ENCODE data around the gene DUS3L. TPM values are rescaled to one million over a fixed set of nuclear protein-coding genes. Genes with fewer than 3 reads are reported as not detected.

Gene DUS3L
- total and polyA plus RNA-seq, 2 donors (not counting 1 experiment from before 2014, with no cell fraction given): 84.6 to 118 TPM

GRCh38 chr19:5784581-5785147, 6.3 kb downstream of the DUS3L start, which contains the start of gene PRR22:
Gene PRR22, minus strand, starts transcription at chr19:5784746. Its CDS starts 86 bp downstream, at chr19:5784660.
- ATAC-seq (ENCODE audit: low read depth) (no peak), DNase-seq (peak; percentile 32)
- TF ChIP-seq CTCF (IDR thresholded peaks at IDR 0.05) (no peak), EZH2 (IDR thresholded peaks at IDR 0.05; ENCODE audit: borderline replicate concordance, insufficient read depth, low read depth, low read length, poor library complexity, severe bottlenecking) (no peak)
- H2AFZ ChIP-seq (ENCODE audit: insufficient read depth, low read depth, low read length, poor library complexity, severe bottlenecking): no peak within 1 kb of the TSS
- H3K9ac ChIP-seq (ENCODE audit: low read length): no peak within 1 kb of the TSS
- CTCF ChIA-PET: no interaction called here
- H3K79me2 ChIP-seq (ENCODE audit: control insufficient read depth, insufficient read depth, low read length): peaks cover 7% of the 10 kb centered on the region
- H3K4me3 Mint-ChIP-seq: no peak within 1 kb of the TSS
- no peaks in the 10 kb centered on the region for H3K27me3 Mint-ChIP-seq
- no peak within 1 kb of the TSS for H3K27ac ChIP-seq (ENCODE audit: low read length in 2 of 2)
- H3K9me3 ChIP-seq (ENCODE audit: control extremely low read depth in 1 of 3, control insufficient read depth in 2 of 3, insufficient read depth in 1 of 3, low read length in 2 of 3): peaks cover 0 to under 1% (median 0%) of the 10 kb centered on the region in 3 donors
- POLR2A ChIA-PET: no interaction called here
- peaks cover 0 to 47% of the 10 kb centered on the region in 2 experiments for H3K36me3 ChIP-seq (replicated peaks in 1 of 2; ENCODE audit: control extremely low read depth in 1 of 2, control insufficient read depth in 1 of 2, extremely low read depth in 1 of 2, insufficient read depth in 2 of 2, low read length in 1 of 2)
- WGBS (ENCODE audit: insufficient coverage): 95% methylated on average over 12 of the region's 15 CpGs
- H4K20me1 ChIP-seq (ENCODE audit: control insufficient read depth, insufficient read depth, low read length, poor library complexity, severe bottlenecking): peaks cover 20% of the 10 kb centered on the region
- H3K4me2 ChIP-seq (replicated peaks; ENCODE audit: low read depth, low read length, poor library complexity, severe bottlenecking): no peak within 1 kb of the TSS
- no peaks in the 10 kb centered on the region for H3K27me3 ChIP-seq (replicated peaks in 1 of 4; ENCODE audit: control extremely low read depth in 1 of 4, control insufficient read depth in 3 of 4, insufficient read depth in 4 of 4, low read length in 3 of 4)
- no peaks in the 10 kb centered on the region for H3K4me1 ChIP-seq (ENCODE audit: control insufficient read depth in 2 of 2, insufficient read depth in 2 of 2, low read length in 2 of 2)
- H3K4me1 Mint-ChIP-seq: no peaks in the 10 kb centered on the region
- intact Hi-C loops (cut with micrococcal nuclease): no loop called here
- H3K4me3 ChIP-seq (ENCODE audit: control extremely low read depth in 1 of 5, extremely low read depth in 1 of 5, insufficient read depth in 1 of 5, low read depth in 2 of 5, low read length in 4 of 5): no peak within 1 kb of the TSS
- H3K27ac Mint-ChIP-seq: no peak within 1 kb of the TSS
- no peaks in the 10 kb centered on the region for H3K9me3 Mint-ChIP-seq (ENCODE audit: insufficient read depth)

GRCh38 chr19:5782945-5783919, 7.7 kb downstream of the DUS3L start:
- POLR2A ChIA-PET: no interaction called here

More at GRCh38 chr19:5782945-5783919, 7.7 kb downstream of the DUS3L start:
- Mint-ChIP-seq H3K4me1 (no peaks in the 10 kb centered on the region), H3K9me3 (ENCODE audit: insufficient read depth) (no peaks in the 10 kb centered on the region), H3K27ac (no peak overlapping the region), H3K4me3 (no peak overlapping the region), H3K27me3 (no peaks in the 10 kb centered on the region)
- H3K79me2 ChIP-seq (ENCODE audit: control insufficient read depth, insufficient read depth, low read length): peaks cover 7% of the 10 kb centered on the region
- peaks cover 8% of the 10 kb centered on the region for H4K20me1 ChIP-seq (ENCODE audit: control insufficient read depth, insufficient read depth, low read length, poor library complexity, severe bottlenecking)
- H3K27ac ChIP-seq (ENCODE audit: low read length in 2 of 2): no peak overlapping the region
- DNase-seq (no peak), ATAC-seq (ENCODE audit: low read depth) (no peak)
- H2AFZ ChIP-seq (ENCODE audit: insufficient read depth, low read depth, low read length, poor library complexity, severe bottlenecking): no peak overlapping the region
- no peaks in the 10 kb centered on the region for H3K27me3 ChIP-seq (replicated peaks in 1 of 4; ENCODE audit: control extremely low read depth in 1 of 4, control insufficient read depth in 3 of 4, insufficient read depth in 4 of 4, low read length in 3 of 4)
- H3K4me1 ChIP-seq (ENCODE audit: control insufficient read depth in 2 of 2, insufficient read depth in 2 of 2, low read length in 2 of 2): no peaks in the 10 kb centered on the region
- no peak overlapping the region for H3K4me3 ChIP-seq (ENCODE audit: control extremely low read depth in 1 of 5, extremely low read depth in 1 of 5, insufficient read depth in 1 of 5, low read depth in 2 of 5, low read length in 4 of 5)
- no peak overlapping the region for H3K9ac ChIP-seq (ENCODE audit: low read length)
- H3K36me3 ChIP-seq (replicated peaks in 1 of 2; ENCODE audit: control extremely low read depth in 1 of 2, control insufficient read depth in 1 of 2, extremely low read depth in 1 of 2, insufficient read depth in 2 of 2, low read length in 1 of 2): peaks cover 0 to 36% of the 10 kb centered on the region in 2 experiments
- H3K4me2 ChIP-seq (replicated peaks; ENCODE audit: low read depth, low read length, poor library complexity, severe bottlenecking): no peak overlapping the region
- H3K9me3 ChIP-seq (ENCODE audit: control extremely low read depth in 1 of 3, control insufficient read depth in 2 of 3, insufficient read depth in 1 of 3, low read length in 2 of 3): no peaks in the 10 kb centered on the region
- intact Hi-C loops (cut with micrococcal nuclease): no loop called here
- CTCF ChIA-PET: no interaction called here
- WGBS (ENCODE audit: insufficient coverage): 93% methylated on average over 43 of the region's 48 CpGs
- TF ChIP-seq EZH2 (IDR thresholded peaks at IDR 0.05; ENCODE audit: borderline replicate concordance, insufficient read depth, low read depth, low read length, poor library complexity, severe bottlenecking) (no peak), CTCF (IDR thresholded peaks at IDR 0.05) (no peak)
